Activated CD4-positive, alpha-beta T cell treated with anti-CD3 and anti-CD28 coated beads, Interleukin-2, amount 50 U/mL, for 1 hour (primary cell): ENCODE results near the gene PLEKHS1.
A peak's percentile ranks its signal among the peaks of the same experiment; 100 is the strongest.

Source experiments
- DNase-seq: peaks from one replicate; pipeline ENCODE4 v3.0.0-alpha.2; 2020

Gene PLEKHS1

GRCh38 chr10:113751181-113751732, at the start of gene PLEKHS1:
PLEKHS1 (plus strand) TSS chr10:113751682; CDS start chr10:113755278, 3,596 bp downstream.
- no peak for DNase-seq

DNA sequence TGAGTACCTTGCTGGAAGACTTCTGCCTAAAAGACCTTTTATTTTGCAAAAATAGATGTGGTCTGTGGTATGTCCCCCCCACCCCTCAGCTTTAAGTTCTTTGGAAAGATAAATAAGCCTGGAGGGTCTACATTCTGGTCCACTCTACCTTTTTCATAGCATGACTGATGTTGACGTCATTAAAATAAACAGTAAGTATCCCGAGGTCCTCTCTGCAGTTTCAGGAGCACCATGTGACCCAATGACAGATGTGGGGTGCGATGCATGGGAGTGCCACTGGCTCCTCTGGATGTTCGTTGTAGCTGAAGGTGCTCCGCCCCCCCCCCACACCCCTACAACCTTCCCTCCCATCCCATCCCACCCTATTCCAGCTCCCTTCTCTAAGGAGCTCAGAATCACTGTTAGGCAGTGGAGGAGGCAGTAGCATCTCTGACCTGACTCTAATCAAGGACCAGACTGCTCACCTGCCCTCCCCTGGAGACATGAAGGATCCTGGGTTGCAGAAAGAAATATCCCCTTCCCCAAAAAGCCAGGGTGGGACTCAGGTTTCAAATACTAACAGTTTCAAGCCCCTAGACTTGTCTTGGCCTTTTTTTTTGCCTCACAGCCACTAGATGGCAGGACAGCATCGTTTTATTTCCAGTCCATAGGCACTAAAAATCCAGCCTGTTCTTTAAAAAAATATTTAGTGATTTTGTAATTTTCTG, 46.7 kb upstream of the PLEKHS1 start:
- peak; percentile 10 for DNase-seq

GRCh38 chr10:113705344-113705652, 46.2 kb upstream of the PLEKHS1 start:
- no peak for DNase-seq

DNA sequence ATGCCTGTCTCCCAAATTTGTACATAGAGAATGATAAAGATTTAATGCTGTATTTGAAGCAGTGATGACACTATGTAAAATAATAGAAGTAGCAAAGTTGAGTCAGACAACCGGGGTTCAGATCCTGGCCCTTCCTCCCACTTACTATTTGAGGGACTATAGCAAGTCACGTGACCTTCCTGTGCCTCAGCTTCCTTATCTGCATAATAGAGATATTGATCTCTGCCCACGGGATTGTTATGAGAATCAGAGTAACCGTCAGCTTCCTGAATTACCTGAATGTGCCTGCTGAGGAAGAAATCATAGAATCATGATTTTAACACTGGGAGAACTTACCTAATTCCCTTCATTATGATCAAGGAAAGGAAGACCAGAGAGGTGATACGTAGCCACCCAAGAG, 44.9 kb upstream of the PLEKHS1 start:
- no peak for DNase-seq

GRCh38 chr10:113708640-113709039, 42.8 kb upstream of the PLEKHS1 start:
- no peak for DNase-seq

DNA sequence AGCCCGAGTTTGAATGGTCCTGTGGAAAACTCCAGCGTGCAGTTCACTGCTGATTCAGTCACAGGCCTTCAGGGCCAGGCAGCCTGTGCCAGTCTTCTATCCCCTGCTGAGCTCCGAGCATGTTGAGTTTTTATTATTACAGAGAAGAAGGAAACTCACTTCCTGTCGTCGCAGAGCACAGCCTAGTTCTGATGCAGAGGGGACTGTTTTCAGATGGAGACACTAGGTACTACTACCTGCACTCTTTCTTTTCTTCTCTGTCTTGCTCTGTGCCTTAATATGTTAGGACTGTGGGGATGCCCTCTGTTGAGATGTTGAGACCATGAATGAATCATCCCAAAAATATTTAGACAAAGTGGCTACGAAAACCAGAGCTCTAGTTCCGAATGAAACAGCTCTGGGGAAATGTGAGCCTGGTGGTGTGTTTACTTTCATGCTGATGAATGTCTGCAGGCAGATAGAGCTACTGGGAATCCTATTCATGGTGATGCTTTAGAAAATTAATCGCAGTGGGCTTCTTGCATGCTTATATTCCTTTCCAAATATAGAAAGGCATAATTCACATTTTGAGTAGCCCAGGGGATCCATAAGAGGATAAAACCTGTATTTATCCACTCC, 42.2 kb upstream of the PLEKHS1 start:
- DNase-seq, result no peak

GRCh38 chr10:113711142-113711541, 40.3 kb upstream of the PLEKHS1 start:
- DNase-seq, result no peak

DNA sequence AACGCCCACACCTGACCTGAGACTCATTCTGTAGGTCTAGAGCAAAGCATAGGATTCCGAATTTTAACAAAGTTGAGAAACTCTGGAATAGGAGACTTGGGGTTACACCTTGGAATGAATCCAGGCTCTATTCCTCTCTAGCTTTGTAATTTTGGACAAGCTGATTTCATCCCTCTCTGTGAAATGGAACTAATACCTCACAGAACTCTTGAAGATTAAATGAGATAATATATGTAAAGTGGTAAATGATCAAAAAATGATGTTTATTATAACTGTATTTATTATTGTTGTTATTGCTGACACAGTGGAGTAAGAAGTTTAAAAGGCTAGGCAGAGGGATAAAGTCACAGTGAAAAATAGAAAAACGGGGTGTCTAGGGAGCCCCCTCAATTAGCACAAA, 39.5 kb upstream of the PLEKHS1 start:
- no peak for DNase-seq

GRCh38 chr10:113712755-113713639, 38.5 kb upstream of the PLEKHS1 start:
- no peak for DNase-seq

DNA sequence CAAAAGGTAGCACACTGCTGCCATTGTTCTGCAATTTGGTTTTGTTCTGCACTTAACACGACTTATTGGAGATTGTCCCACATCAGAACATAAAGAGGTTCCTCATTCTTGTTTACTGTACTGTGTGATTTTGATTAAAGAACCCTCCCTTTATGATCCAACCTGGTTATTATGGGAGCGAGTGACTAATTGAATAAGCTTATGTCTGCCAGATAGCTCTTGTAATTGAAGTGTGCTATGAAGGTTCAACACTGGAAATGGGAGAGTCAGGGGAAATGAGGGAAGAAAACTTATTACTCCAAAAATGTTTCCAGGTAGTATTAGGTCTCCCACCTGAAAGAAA, 37.9 kb upstream of the PLEKHS1 start:
- DNase-seq, result no peak

GRCh38 chr10:113716109-113716910, 35.2 kb upstream of the PLEKHS1 start:
- DNase-seq, result no peak

DNA sequence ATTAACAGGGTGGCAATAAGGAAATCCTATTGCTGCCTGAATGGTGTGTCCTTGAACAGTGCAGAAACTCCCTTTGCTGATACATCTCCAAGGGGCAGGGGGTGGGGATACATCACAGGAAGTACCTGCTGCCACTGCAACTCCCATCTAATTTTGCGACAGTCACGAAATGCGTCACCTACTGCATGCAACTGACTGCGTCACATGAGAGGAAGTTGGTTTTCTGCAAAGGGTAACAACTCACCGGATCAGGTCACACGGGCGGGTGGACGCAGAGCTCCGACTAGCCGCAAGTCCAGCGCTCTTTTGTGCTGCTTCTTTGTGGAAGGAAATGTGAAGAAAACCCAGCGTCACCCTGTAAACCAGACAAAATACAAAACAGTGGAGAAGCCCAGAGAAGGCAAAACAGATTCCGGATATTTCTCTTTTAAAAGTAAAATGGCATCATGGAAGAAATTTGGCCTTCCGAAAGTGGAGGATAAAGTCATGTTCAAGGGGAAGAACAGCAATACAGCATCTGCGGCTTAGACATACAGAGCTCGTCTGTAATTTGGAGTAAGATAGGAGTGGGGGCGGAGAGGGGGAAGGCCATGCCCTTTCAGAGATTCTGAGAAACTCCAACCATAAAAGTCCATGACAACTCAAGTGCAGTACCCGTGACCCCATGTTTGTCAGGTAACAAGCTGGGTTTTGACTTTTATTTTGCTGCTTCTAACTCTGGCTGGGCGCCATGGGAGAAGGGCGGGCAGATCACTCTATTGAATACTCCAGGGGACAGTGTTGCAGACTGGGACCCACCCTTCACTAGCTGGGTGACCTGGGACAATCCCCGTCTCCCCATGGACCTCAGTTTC, 32.3 kb upstream of the PLEKHS1 start:
- DNase-seq, result no peak

DNA sequence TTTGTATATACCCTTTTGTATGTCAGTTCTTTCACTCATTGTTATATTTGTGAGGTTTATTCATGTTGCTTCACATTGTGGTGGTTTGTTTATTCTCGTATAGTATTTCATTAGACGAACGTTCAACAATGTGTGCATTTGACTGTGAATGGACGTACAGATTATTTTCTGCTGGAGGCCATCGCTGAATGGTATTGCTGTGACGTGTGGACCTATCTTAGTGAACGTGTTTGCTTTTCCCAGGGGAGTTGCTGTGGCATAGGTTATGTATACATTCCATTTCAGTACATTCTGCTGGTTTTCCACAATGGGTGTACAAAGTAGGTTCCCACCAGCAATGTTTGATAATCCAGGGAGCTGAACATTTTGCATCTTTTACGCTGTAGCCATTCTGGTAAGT, 31.1 kb upstream of the PLEKHS1 start:
- DNase-seq, result no peak

DNA sequence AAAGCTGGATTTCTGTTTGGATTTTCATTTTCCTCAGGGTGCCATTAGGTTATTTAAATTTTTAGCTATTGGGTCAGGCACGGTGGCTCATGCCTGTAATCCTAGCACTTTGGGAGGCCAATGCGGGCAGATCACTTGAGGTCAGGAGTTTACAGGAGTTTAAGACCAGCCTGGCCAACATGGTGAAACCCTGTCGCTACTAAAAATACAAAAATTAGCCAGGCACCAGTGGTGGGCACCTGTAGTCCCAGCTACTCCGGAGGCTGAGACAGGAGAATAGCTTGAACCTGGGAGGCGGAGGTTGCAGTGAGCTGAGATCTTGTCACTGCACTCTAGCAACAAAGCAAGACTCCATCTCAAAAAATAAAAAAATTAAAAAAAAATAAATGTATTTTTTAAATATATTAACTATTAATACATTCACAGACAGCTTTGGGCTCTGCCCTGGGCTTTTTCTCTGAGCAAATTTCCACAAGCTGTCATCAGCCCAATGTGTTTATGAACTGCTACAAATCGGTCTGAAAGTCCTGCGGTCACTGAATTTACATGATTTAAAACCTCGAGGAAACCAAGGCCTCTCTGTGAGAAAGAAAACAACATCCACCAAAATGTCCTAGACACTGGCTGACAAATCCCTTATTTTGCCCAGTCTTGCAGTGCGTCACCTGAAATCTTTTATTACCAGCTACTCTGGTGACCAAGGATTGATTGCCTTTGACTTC, 19.2 kb upstream of the PLEKHS1 start:
- no peak for DNase-seq

DNA sequence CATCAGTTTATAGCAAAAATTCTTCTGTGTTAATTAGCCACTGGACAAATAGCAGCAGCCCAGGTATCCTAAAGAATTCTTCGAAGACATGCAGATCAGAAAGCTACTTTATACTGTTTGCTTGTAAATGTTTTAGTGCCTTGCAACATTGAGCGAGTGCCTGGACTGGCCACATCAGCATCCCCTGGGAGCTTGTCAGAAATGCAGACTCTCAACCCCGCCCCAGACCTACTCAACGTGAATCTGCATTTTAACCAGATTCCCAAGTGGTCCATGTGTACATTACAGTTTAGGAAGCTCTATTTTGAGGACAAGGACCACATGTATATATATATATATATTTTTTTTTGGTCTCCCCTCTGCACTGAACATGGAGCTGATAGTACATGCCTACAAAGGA, 18.5 kb upstream of the PLEKHS1 start:
- no peak for DNase-seq

GRCh38 chr10:113733635-113734034, 17.8 kb upstream of the PLEKHS1 start:
- DNase-seq, result no peak

DNA sequence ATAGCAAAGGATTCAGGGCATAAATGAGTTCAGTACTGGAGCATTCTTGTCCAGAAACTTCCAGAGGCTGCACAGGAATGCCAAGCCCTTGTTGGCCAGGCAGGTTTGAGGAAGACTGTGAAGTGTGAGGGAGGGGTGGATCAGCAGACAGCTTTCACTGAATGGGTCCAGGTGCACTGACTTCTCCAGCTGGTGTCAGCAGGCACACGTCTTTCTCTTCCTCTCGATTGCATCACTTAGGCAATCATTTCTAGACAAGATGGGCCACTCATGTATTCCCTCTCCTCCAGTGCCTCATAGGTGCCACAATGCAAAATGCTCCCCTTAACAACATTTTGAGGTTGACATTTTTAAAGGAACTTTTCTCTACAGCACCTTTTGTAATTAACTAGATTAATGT, 15.6 kb upstream of the PLEKHS1 start:
- DNase-seq, result no peak

DNA sequence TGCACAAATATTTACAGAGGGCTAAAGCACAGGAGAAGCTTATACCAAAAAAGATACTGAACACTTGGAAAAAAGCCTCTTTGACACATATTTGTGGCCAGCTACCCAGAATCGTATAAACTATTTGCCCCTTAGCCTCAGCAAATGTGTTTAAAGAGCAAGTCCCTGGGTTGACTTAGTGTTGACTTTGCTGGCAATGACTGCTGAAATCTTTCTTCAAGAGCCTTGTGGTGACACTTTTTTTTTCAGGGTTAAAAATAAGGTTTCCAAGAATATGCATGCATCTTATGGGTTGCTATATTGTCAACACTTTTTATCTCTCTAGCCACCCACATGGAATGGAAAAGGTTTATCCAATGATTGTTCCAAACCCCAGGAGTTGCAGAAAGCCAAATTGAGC, 14.9 kb upstream of the PLEKHS1 start:
- DNase-seq, result no peak

DNA sequence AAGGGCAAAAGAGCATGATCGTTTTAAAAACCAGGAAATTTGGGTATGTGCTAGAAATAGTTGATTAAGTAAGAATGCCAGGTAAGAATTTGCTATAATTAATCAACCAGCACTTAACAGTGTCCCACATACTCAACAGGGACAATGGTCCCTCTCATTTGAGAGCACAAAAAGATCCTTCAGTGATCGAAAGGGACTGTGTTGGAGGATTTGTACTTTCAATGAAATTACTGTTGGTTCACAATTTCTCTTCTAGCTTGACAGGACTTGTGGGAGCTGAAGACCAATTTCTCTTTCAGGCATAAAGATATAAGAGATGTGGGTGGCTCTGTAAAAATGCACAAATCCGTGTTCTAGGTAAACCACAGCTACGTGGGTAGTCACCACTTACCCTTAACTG, 12.5 kb upstream of the PLEKHS1 start:
- DNase-seq, result no peak

DNA sequence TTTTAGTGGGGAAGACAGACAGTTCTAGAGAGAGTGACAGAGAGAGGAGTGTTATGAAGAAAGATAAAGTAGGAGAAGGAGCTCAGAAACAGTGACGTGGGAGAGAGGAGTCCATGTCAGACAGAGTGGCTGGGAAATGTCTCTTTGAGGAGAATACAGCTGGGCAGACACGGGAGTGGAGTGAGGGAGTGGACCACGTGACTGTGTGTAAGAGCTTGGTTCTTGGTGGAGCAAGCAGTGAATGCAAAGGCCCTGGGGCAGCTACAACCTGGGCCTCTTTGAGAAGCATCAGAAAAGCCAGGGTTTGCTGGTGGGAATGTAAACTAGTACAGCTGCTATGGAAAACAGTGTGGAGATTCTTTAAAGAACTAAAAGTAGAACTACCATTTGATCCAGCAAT, 11.9 kb upstream of the PLEKHS1 start:
- DNase-seq, result no peak

GRCh38 chr10:113740850-113741249, 10.6 kb upstream of the PLEKHS1 start:
- DNase-seq, result no peak
